Stimulated activated CD4-positive, alpha-beta T cell treated with anti-CD3 and anti-CD28 coated beads, TNF-alpha, amount 100 ng/mL, for 24 hours (primary cell): ENCODE results near the gene ARTN.
A peak's percentile ranks its signal among the peaks of the same experiment; 100 is the strongest.

Experiments used
- DNase-seq, 3 experiments: peaks; one replicate each; pipeline ENCODE4 v3.0.0-alpha.2; 2020; ENCODE audit warnings: low read depth in 3 of 3

Gene ARTN

GRCh38 chr1:43924516-43924915, 9.1 kb upstream of the ARTN start:
- no peak for DNase-seq

GRCh38 chr1:43925846-43926245, 7.8 kb upstream of the ARTN start:
- DNase-seq, result no peak

- no peak for DNase-seq
Measured at GRCh38 chr1:43930168-43930948, 3.2 kb upstream of the ARTN start.

- no peak for DNase-seq
Measured at GRCh38 chr1:43930949-43931275, 2.7 kb upstream of the ARTN start.

- DNase-seq, result no peak
Measured at GRCh38 chr1:43931711-43932660, 1.6 kb upstream of the ARTN start.

- DNase-seq, result no peak
Measured at GRCh38 chr1:43932786-43933385, 715 bp upstream of the ARTN start.

GRCh38 chr1:43934101-43934985, 742 bp downstream of the ARTN start:
- peak in 1 of 3 experiments; percentile 56 for DNase-seq

GRCh38 chr1:43934986-43935324, 1.4 kb downstream of the ARTN start:
- no peak for DNase-seq

- no peak for DNase-seq
Measured at GRCh38 chr1:43935711-43936427, 2.3 kb downstream of the ARTN start.

- DNase-seq, result peak in 1 of 3 experiments; percentile 26
Measured at GRCh38 chr1:43936431-43937151, 3.0 kb downstream of the ARTN start.

GRCh38 chr1:43937179-43937865, 3.7 kb downstream of the ARTN start:
- no peak for DNase-seq

GRCh38 chr1:43938383-43938782, 4.8 kb downstream of the ARTN start:
- no peak for DNase-seq

GRCh38 chr1:43938892-43939587, 5.4 kb downstream of the ARTN start:
- DNase-seq, result no peak

GRCh38 chr1:43942411-43942810, 8.8 kb downstream of the ARTN start:
- no peak for DNase-seq

- DNase-seq, result no peak
Measured at GRCh38 chr1:43944860-43945259, 11.3 kb downstream of the ARTN start.

GRCh38 chr1:43945674-43946235, 12.2 kb downstream of the ARTN start:
- no peak for DNase-seq

- peak; percentile 87 to 95 (median 92) for DNase-seq
Measured at GRCh38 chr1:43946236-43947060, 12.8 kb downstream of the ARTN start, which contains the start of gene IPO13. Gene IPO13 (plus strand): TSS chr1:43946950. CDS start chr1:43947601, 651 bp downstream.
